ENCODE results near the gene ABHD16B.

The ABHD16B gene

DNA sequence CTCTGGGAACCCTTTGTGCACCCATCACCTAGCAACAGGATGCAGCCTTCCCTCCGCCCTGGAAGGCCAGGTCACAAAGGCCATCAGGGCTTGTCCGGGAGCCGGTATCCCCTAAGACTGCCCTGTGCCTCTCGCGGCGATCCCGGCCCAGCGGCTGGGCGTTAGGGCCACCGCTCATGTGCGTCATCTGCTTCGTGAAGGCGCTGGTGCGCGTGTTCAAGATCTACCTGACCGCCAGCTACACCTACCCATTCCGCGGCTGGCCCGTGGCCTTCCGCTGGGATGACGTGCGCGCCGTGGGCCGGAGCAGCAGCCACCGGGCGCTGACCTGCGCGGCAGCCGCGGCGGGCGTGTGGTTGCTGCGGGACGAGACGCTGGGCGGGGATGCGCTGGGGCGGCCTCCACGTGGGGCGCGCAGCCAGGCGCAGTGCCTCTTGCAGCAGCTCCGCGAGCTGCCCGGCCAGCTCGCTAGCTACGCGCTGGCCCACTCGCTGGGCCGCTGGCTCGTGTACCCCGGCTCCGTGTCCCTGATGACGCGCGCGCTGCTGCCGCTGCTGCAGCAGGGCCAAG is at the start of gene ABHD16B:
Gene ABHD16B, plus strand, starts transcription at position 134 of the 570 bp plus-strand sequence. Its CDS starts 43 bp downstream, at position 177.
- in situ Hi-C loops (cut with HindIII; ENCODE audit: low sequenced_read_pairs) = no loop called here
- TF ChIP-seq, protein P1, sequence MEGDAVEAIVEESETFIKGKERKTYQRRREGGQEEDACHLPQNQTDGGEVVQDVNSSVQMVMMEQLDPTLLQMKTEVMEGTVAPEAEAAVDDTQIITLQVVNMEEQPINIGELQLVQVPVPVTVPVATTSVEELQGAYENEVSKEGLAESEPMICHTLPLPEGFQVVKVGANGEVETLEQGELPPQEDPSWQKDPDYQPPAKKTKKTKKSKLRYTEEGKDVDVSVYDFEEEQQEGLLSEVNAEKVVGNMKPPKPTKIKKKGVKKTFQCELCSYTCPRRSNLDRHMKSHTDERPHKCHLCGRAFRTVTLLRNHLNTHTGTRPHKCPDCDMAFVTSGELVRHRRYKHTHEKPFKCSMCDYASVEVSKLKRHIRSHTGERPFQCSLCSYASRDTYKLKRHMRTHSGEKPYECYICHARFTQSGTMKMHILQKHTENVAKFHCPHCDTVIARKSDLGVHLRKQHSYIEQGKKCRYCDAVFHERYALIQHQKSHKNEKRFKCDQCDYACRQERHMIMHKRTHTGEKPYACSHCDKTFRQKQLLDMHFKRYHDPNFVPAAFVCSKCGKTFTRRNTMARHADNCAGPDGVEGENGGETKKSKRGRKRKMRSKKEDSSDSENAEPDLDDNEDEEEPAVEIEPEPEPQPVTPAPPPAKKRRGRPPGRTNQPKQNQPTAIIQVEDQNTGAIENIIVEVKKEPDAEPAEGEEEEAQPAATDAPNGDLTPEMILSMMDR (IDR thresholded peaks at IDR 0.05; ENCODE audit: low read depth, low read length, missing control alignments) = no peak
- no peak for DNase-seq (ENCODE audit: low read depth)
- H3K4me3 ChIP-seq (ENCODE audit: low read depth, low read length) = no peak within 1 kb of the TSS

DNA sequence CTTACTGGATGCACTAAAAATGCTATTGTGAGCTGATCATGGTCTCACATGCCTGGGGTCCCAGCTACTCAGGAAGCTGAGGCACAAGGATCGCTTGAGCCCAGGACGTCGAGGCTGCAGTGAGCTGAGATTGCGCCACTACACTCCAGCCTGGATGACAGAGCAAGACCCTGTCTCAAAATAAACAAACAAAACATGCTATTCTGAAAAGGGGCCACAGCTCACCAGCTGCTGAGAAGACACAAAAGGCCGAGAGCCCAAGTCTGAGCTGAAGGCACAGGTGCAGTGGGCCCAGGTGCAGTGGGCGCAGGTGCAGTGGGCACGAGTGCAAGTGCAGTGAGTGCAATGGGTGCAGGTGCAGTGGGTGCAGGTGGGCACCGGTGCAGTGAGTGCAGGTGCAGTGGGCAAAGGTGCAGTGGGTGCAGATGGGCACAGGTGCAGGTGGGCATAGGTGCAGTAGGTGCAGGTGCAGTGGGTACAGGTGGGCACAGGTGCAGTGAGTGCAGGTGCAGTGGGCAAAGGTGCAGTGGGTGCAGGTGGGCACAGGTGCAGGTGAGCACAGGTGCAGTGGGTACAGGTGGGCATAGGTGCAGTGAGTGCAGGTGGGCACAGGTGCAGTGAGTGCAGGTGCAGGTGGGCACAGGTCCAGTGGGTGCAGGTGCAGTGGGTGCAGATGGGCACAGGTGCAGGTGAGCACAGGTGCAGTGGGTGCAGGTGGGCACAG is 46.2 kb upstream of the ABHD16B start:
- in situ Hi-C loops (cut with HindIII; ENCODE audit: low sequenced_read_pairs) = no loop called here

DNA sequence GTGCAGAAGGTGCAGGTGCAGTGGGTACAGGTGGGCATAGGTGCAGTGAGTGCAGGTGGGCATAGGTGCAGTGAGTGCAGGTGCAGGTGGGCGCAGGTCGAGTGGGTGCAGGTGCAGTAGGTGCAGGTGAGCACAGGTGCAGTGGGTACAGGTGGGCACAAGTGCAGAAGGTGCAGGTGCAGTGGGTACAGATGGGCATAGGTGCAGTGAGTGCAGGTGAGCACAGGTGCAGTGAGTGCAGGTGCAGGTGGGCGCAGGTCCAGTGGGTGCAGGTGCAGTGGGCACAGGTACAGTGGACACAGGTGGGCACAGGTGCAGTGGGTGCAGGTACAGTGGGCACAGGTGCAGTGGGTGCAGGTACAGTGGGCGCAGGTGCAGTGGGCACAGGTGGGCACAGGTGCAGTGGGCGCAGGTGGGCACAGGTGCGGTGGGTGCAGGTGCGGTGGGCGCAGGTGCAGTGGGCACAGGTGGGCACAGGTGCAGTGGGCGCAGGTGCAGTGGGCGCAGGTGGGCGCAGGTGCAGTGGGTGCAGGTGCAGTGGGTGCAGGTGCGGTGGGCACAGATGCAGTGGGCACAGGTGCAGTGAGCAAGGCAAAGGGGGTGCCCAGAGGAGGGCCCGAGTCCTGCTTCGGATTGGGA is 45.6 kb upstream of the ABHD16B start:
- TF ChIP-seq, protein P1 (IDR thresholded peaks at IDR 0.05; ENCODE audit: low read depth, low read length, missing control alignments) = no peak
- no peak for DNase-seq (ENCODE audit: low read depth)
- in situ Hi-C loops (cut with HindIII; ENCODE audit: low sequenced_read_pairs) = no loop called here

More for the DNA sequence above, 46.2 kb upstream of the ABHD16B start:
- TF ChIP-seq, protein P1 (IDR thresholded peaks at IDR 0.05; ENCODE audit: low read depth, low read length, missing control alignments) = no peak
- DNase-seq (ENCODE audit: low read depth) = no peak
- H3K4me3 ChIP-seq (ENCODE audit: low read depth, low read length) = no peak overlapping the region

GRCh38 chr20:63819224-63819921 is 41.9 kb upstream of the ABHD16B start:
- DNase-seq (ENCODE audit: low read depth) = no peak

More for the DNA sequence above, 45.6 kb upstream of the ABHD16B start:
- no peak overlapping the region for H3K4me3 ChIP-seq (ENCODE audit: low read depth, low read length)

DNA sequence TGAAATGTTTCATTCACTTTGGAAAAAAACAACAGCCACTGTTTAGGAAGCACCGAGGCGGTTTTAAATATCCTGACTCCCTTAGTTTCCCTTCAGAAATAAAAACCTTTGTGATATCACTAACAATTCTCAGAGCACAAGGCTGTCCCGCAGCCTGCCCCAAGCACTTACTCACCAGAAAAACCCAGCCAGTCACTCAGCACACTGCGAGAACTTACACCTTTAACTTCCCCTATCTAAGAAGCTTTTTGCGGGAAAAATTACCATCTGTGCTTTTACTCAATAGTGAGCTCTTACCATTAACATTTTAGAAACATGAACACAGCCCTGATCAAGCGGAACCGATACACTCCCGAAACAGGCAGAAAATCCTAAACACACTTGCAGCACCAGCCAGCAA is 39.5 kb upstream of the ABHD16B start:
- no peak for DNase-seq (ENCODE audit: low read depth)
- in situ Hi-C loops (cut with HindIII; ENCODE audit: low sequenced_read_pairs) = no loop called here
- TF ChIP-seq, protein P1 (IDR thresholded peaks at IDR 0.05; ENCODE audit: low read depth, low read length, missing control alignments) = no peak
- no peak overlapping the region for H3K4me3 ChIP-seq (ENCODE audit: low read depth, low read length)

More at GRCh38 chr20:63819224-63819921, 41.9 kb upstream of the ABHD16B start:
- TF ChIP-seq, protein P1 (IDR thresholded peaks at IDR 0.05; ENCODE audit: low read depth, low read length, missing control alignments) = peak; percentile 24
- in situ Hi-C loops (cut with HindIII; ENCODE audit: low sequenced_read_pairs) = no loop called here
- no peak overlapping the region for H3K4me3 ChIP-seq (ENCODE audit: low read depth, low read length)

- in situ Hi-C loops (cut with HindIII; ENCODE audit: low sequenced_read_pairs) = no loop called here
- TF ChIP-seq, protein P1 (IDR thresholded peaks at IDR 0.05; ENCODE audit: low read depth, low read length, missing control alignments) = no peak
- H3K4me3 ChIP-seq (ENCODE audit: low read depth, low read length) = no peak overlapping the region
- DNase-seq (ENCODE audit: low read depth) = no peak
Measured at GRCh38 chr20:63822276-63822696, 39.0 kb upstream of the ABHD16B start.

Measured in astrocyte of the cerebellum (primary cell).